Stimulated activated CD4-positive, alpha-beta T cell treated with anti-CD3 and anti-CD28 coated beads, Interleukin-4, amount 100 ng/mL, for 4 hours (primary cell): Measurements from ENCODE around the gene CNTNAP2.

Experiments
- DNase-seq, 2 experiments: peaks; one replicate each; pipeline ENCODE4 v3.0.0-alpha.2; 2020

Gene CNTNAP2

GRCh38 chr7:147909431-147910148, 1793.0 kb downstream of the CNTNAP2 start:
- DNase-seq, result no peak

GRCh38 chr7:147911201-147911601, 1794.6 kb downstream of the CNTNAP2 start:
- DNase-seq, result no peak

GRCh38 chr7:147912291-147912690, 1795.7 kb downstream of the CNTNAP2 start:
- DNase-seq, result no peak

- no peak for DNase-seq
Measured at GRCh38 chr7:147912946-147913638, 1796.5 kb downstream of the CNTNAP2 start.

- no peak for DNase-seq
Measured at GRCh38 chr7:147915781-147916180, 1799.2 kb downstream of the CNTNAP2 start.

GRCh38 chr7:147916573-147916972, 1800.0 kb downstream of the CNTNAP2 start:
- DNase-seq, result no peak

- no peak for DNase-seq
Measured at GRCh38 chr7:147923841-147924240, 1807.2 kb downstream of the CNTNAP2 start.

GRCh38 chr7:147937428-147937827, 1820.8 kb downstream of the CNTNAP2 start:
- no peak for DNase-seq

- no peak for DNase-seq
Measured at GRCh38 chr7:147941381-147941780, 1824.8 kb downstream of the CNTNAP2 start.

GRCh38 chr7:147944321-147944720, 1827.7 kb downstream of the CNTNAP2 start:
- no peak for DNase-seq

GRCh38 chr7:147952918-147953317, 1836.3 kb downstream of the CNTNAP2 start:
- no peak for DNase-seq

GRCh38 chr7:147968046-147968610, 1851.5 kb downstream of the CNTNAP2 start:
- DNase-seq, result no peak

- no peak for DNase-seq
Measured at GRCh38 chr7:147971606-147972110, 1855.1 kb downstream of the CNTNAP2 start.

- no peak for DNase-seq
Measured at GRCh38 chr7:147978201-147978600, 1861.6 kb downstream of the CNTNAP2 start.

GRCh38 chr7:147978651-147979050, 1862.0 kb downstream of the CNTNAP2 start:
- DNase-seq, result no peak

GRCh38 chr7:147980826-147981813, 1864.5 kb downstream of the CNTNAP2 start:
- DNase-seq, result no peak

GRCh38 chr7:147982307-147982706, 1865.7 kb downstream of the CNTNAP2 start:
- no peak for DNase-seq

GRCh38 chr7:147984265-147984664, 1867.7 kb downstream of the CNTNAP2 start:
- no peak for DNase-seq

GRCh38 chr7:147990079-147990478, 1873.5 kb downstream of the CNTNAP2 start:
- DNase-seq, result no peak

GRCh38 chr7:147990942-147991341, 1874.3 kb downstream of the CNTNAP2 start:
- no peak for DNase-seq

GRCh38 chr7:147992698-147993097, 1876.1 kb downstream of the CNTNAP2 start:
- DNase-seq, result no peak

- no peak for DNase-seq
Measured at GRCh38 chr7:147997636-147998035, 1881.0 kb downstream of the CNTNAP2 start.

GRCh38 chr7:147999962-148000361, 1883.4 kb downstream of the CNTNAP2 start:
- no peak for DNase-seq
